ENCODE data around the gene WDR5.

The WDR5 gene

DNA sequence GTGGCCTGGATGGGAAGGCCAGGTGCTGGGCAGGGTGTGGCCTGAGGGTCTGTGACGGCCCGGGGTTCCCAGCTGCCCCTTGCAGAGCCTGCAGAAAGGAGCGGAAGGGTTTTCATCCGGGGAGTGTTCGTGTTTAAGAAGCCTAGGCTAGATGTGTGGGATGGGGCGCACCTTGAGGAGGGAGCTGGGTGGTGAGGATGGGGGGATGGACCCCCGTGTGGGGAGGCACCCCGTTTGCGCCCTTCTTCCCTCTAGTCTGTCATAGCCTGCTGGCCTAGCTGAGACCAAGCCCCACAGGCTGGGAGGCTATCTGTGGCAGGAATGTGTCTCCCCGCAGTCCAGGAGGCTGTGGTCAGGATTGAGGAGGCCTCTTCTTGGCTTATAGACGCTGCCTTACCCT lies 16.6 kb downstream of the WDR5 start:
- Histone ChIP-seq H3K27ac (ENCODE audit: insufficient read depth in 1 of 2, low read depth in 1 of 2, low read length in 2 of 2, poor library complexity in 1 of 2, severe bottlenecking in 2 of 2) (no peak overlapping the region), H3K9me3 (ENCODE audit: control extremely low read depth in 1 of 5, control insufficient read depth in 4 of 5, insufficient read depth in 2 of 5, low read depth in 1 of 5, low read length in 4 of 5) (no peaks in the 10 kb centered on the region), H3K4me3 (ENCODE audit: control insufficient read depth in 1 of 7, extremely low read depth in 1 of 7, insufficient read depth in 4 of 7, low read depth in 2 of 7, low read length in 6 of 7) (no peak overlapping the region), H3K27me3 (replicated peaks in 2 of 5; ENCODE audit: control insufficient read depth in 4 of 5, insufficient read depth in 5 of 5, low read length in 4 of 5) (no peaks in the 10 kb centered on the region), H3K36me3 (ENCODE audit: control insufficient read depth in 4 of 4, insufficient read depth in 4 of 4, low read length in 3 of 4) (peaks cover 11 to 98% (median 78%) of the 10 kb centered on the region in 4 experiments), H3K4me1 (ENCODE audit: control extremely low read depth in 1 of 4, control insufficient read depth in 4 of 4, insufficient read depth in 4 of 4, low read length in 3 of 4) (no peaks in the 10 kb centered on the region)
- POLR2A ChIA-PET = no interaction called here
- 96% methylated on average over 11 of the region's 11 CpGs for WGBS (ENCODE audit: insufficient coverage)
- CTCF ChIA-PET = no interaction called here
- no peak for DNase-seq

GRCh38 chr9:134153450-134153849 lies 17.6 kb downstream of the WDR5 start:
- no peak for DNase-seq
- ChIA-PET POLR2A (no interaction called here), CTCF (no interaction called here)
- Histone ChIP-seq H3K4me3 (ENCODE audit: control insufficient read depth in 1 of 7, extremely low read depth in 1 of 7, insufficient read depth in 4 of 7, low read depth in 2 of 7, low read length in 6 of 7) (no peak overlapping the region), H3K27ac (ENCODE audit: insufficient read depth in 1 of 2, low read depth in 1 of 2, low read length in 2 of 2, poor library complexity in 1 of 2, severe bottlenecking in 2 of 2) (no peak overlapping the region), H3K36me3 (ENCODE audit: control insufficient read depth in 4 of 4, insufficient read depth in 4 of 4, low read length in 3 of 4) (peaks cover 11 to 100% (median 80%) of the 10 kb centered on the region in 4 experiments), H3K27me3 (replicated peaks in 2 of 5; ENCODE audit: control insufficient read depth in 4 of 5, insufficient read depth in 5 of 5, low read length in 4 of 5) (no peaks in the 10 kb centered on the region), H3K4me1 (ENCODE audit: control extremely low read depth in 1 of 4, control insufficient read depth in 4 of 4, insufficient read depth in 4 of 4, low read length in 3 of 4) (no peaks in the 10 kb centered on the region), H3K9me3 (ENCODE audit: control extremely low read depth in 1 of 5, control insufficient read depth in 4 of 5, insufficient read depth in 2 of 5, low read depth in 1 of 5, low read length in 4 of 5) (no peaks in the 10 kb centered on the region)
- 98% methylated on average over 19 of the region's 23 CpGs for WGBS (ENCODE audit: insufficient coverage)

GRCh38 chr9:134154262-134154701 lies 18.4 kb downstream of the WDR5 start:
- Histone ChIP-seq H3K27ac (ENCODE audit: insufficient read depth in 1 of 2, low read depth in 1 of 2, low read length in 2 of 2, poor library complexity in 1 of 2, severe bottlenecking in 2 of 2) (no peak overlapping the region), H3K36me3 (ENCODE audit: control insufficient read depth in 4 of 4, insufficient read depth in 4 of 4, low read length in 3 of 4) (peaks cover 8 to 100% (median 78%) of the 10 kb centered on the region in 4 experiments), H3K9me3 (ENCODE audit: control extremely low read depth in 1 of 5, control insufficient read depth in 4 of 5, insufficient read depth in 2 of 5, low read depth in 1 of 5, low read length in 4 of 5) (no peaks in the 10 kb centered on the region), H3K4me1 (ENCODE audit: control extremely low read depth in 1 of 4, control insufficient read depth in 4 of 4, insufficient read depth in 4 of 4, low read length in 3 of 4) (no peaks in the 10 kb centered on the region), H3K27me3 (replicated peaks in 2 of 5; ENCODE audit: control insufficient read depth in 4 of 5, insufficient read depth in 5 of 5, low read length in 4 of 5) (no peaks in the 10 kb centered on the region), H3K4me3 (ENCODE audit: control insufficient read depth in 1 of 7, extremely low read depth in 1 of 7, insufficient read depth in 4 of 7, low read depth in 2 of 7, low read length in 6 of 7) (no peak overlapping the region)
- 99% methylated on average over 27 of the region's 27 CpGs for whole genome bisulfite sequencing (ENCODE audit: insufficient coverage)
- ChIA-PET POLR2A (no interaction called here), CTCF (interaction anchor here (1.0 kb wide), 1 partner anchor 14 kb away, joined by 3 read pairs; no protein-coding TSS in a partner anchor)
- no peak for DNase-seq

- no peak for DNase-seq
- Histone ChIP-seq H3K9me3 (ENCODE audit: control extremely low read depth in 1 of 5, control insufficient read depth in 4 of 5, insufficient read depth in 2 of 5, low read depth in 1 of 5, low read length in 4 of 5) (no peaks in the 10 kb centered on the region), H3K4me3 (ENCODE audit: control insufficient read depth in 1 of 7, extremely low read depth in 1 of 7, insufficient read depth in 4 of 7, low read depth in 2 of 7, low read length in 6 of 7) (no peak overlapping the region), H3K36me3 (ENCODE audit: control insufficient read depth in 4 of 4, insufficient read depth in 4 of 4, low read length in 3 of 4) (peaks cover 5 to 87% (median 67%) of the 10 kb centered on the region in 4 experiments), H3K27ac (ENCODE audit: insufficient read depth in 1 of 2, low read depth in 1 of 2, low read length in 2 of 2, poor library complexity in 1 of 2, severe bottlenecking in 2 of 2) (no peak overlapping the region), H3K4me1 (ENCODE audit: control extremely low read depth in 1 of 4, control insufficient read depth in 4 of 4, insufficient read depth in 4 of 4, low read length in 3 of 4) (no peaks in the 10 kb centered on the region), H3K27me3 (replicated peaks in 2 of 5; ENCODE audit: control insufficient read depth in 4 of 5, insufficient read depth in 5 of 5, low read length in 4 of 5) (no peaks in the 10 kb centered on the region)
- WGBS (ENCODE audit: insufficient coverage) = 97% methylated on average over 18 of the region's 20 CpGs
- POLR2A ChIA-PET = no interaction called here
- CTCF ChIA-PET = interaction anchor here (1.7 kb wide), 1 partner anchor 18 kb away, joined by 4 read pairs; no protein-coding TSS in a partner anchor
Observed at GRCh38 chr9:134155812-134156377, 20.0 kb downstream of the WDR5 start.

- 96% methylated on average over 26 of the region's 33 CpGs for WGBS (ENCODE audit: insufficient coverage)
- Histone ChIP-seq H3K9me3 (ENCODE audit: control extremely low read depth in 1 of 5, control insufficient read depth in 4 of 5, insufficient read depth in 2 of 5, low read depth in 1 of 5, low read length in 4 of 5) (no peaks in the 10 kb centered on the region), H3K27ac (ENCODE audit: insufficient read depth in 1 of 2, low read depth in 1 of 2, low read length in 2 of 2, poor library complexity in 1 of 2, severe bottlenecking in 2 of 2) (no peak overlapping the region), H3K27me3 (replicated peaks in 2 of 5; ENCODE audit: control insufficient read depth in 4 of 5, insufficient read depth in 5 of 5, low read length in 4 of 5) (no peaks in the 10 kb centered on the region), H3K36me3 (ENCODE audit: control insufficient read depth in 4 of 4, insufficient read depth in 4 of 4, low read length in 3 of 4) (peaks cover 5 to 78% (median 59%) of the 10 kb centered on the region in 4 experiments), H3K4me1 (ENCODE audit: control extremely low read depth in 1 of 4, control insufficient read depth in 4 of 4, insufficient read depth in 4 of 4, low read length in 3 of 4) (no peaks in the 10 kb centered on the region), H3K4me3 (ENCODE audit: control insufficient read depth in 1 of 7, extremely low read depth in 1 of 7, insufficient read depth in 4 of 7, low read depth in 2 of 7, low read length in 6 of 7) (no peak overlapping the region)
- no peak for DNase-seq
- POLR2A ChIA-PET = no interaction called here
- CTCF ChIA-PET = interaction anchor here (1.2 to 1.7 kb wide), 2 partner anchors 18 to 225 kb away, joined by 4 read pairs; no protein-coding TSS in a partner anchor
Observed at GRCh38 chr9:134156564-134157377, 20.9 kb downstream of the WDR5 start.

DNA sequence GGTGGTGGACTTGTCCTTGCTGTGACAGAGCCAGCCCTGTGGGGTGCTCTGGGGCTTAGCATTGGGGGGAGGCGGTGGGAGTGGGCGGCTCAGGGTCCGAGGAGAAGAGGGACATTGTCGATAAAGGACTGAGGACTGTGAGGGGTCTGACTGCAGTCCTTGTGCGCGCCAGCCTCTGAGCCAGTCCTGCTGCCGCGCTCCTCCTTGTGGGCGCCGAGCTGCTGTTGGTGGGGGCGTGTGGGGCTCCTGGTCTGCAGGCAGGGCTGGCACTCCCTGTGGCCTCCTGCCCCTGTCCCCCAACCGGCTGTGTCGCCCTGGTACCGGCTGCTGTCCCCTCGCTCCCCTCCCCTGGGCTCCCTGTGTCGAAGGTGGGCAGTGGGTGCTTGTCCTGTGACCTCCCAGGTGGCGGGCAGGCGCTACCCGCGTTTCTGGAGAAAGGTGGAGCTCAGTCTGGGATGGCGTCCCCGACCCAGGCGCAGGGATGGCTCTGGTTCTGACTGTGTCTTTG lies 21.6 kb downstream of the WDR5 start:
- no peaks in the 10 kb centered on the region for H3K27me3 ChIP-seq (replicated peaks in 2 of 5; ENCODE audit: control insufficient read depth in 4 of 5, insufficient read depth in 5 of 5, low read length in 4 of 5)
- no peaks in the 10 kb centered on the region for H3K4me1 ChIP-seq (ENCODE audit: control extremely low read depth in 1 of 4, control insufficient read depth in 4 of 4, insufficient read depth in 4 of 4, low read length in 3 of 4)
- H3K4me3 ChIP-seq (ENCODE audit: control insufficient read depth in 1 of 7, extremely low read depth in 1 of 7, insufficient read depth in 4 of 7, low read depth in 2 of 7, low read length in 6 of 7) = no peak overlapping the region
- no peak overlapping the region for H3K27ac ChIP-seq (ENCODE audit: insufficient read depth in 1 of 2, low read depth in 1 of 2, low read length in 2 of 2, poor library complexity in 1 of 2, severe bottlenecking in 2 of 2)
- ChIA-PET CTCF (interaction anchor here (1.2 to 1.7 kb wide), 2 partner anchors 19 to 225 kb away, joined by 4 read pairs; no protein-coding TSS in a partner anchor), POLR2A (no interaction called here)
- WGBS (ENCODE audit: insufficient coverage) = 98% methylated on average over 22 of the region's 23 CpGs
- DNase-seq = no peak
- H3K36me3 ChIP-seq (ENCODE audit: control insufficient read depth in 4 of 4, insufficient read depth in 4 of 4, low read length in 3 of 4) = peaks cover 5 to 72% (median 55%) of the 10 kb centered on the region in 4 experiments
- H3K9me3 ChIP-seq (ENCODE audit: control extremely low read depth in 1 of 5, control insufficient read depth in 4 of 5, insufficient read depth in 2 of 5, low read depth in 1 of 5, low read length in 4 of 5) = no peaks in the 10 kb centered on the region

- H3K27me3 ChIP-seq (replicated peaks in 2 of 5; ENCODE audit: control insufficient read depth in 4 of 5, insufficient read depth in 5 of 5, low read length in 4 of 5) = no peaks in the 10 kb centered on the region
- no peak overlapping the region for H3K4me3 ChIP-seq (ENCODE audit: control insufficient read depth in 1 of 7, extremely low read depth in 1 of 7, insufficient read depth in 4 of 7, low read depth in 2 of 7, low read length in 6 of 7)
- no peaks in the 10 kb centered on the region for H3K9me3 ChIP-seq (ENCODE audit: control extremely low read depth in 1 of 5, control insufficient read depth in 4 of 5, insufficient read depth in 2 of 5, low read depth in 1 of 5, low read length in 4 of 5)
- POLR2A ChIA-PET = no interaction called here
- DNase-seq = no peak
- 96% methylated on average over 16 of the region's 17 CpGs for WGBS (ENCODE audit: insufficient coverage)
- peaks cover 0 to 7% (median 3%) of the 10 kb centered on the region in 4 experiments for H3K4me1 ChIP-seq (ENCODE audit: control extremely low read depth in 1 of 4, control insufficient read depth in 4 of 4, insufficient read depth in 4 of 4, low read length in 3 of 4)
- H3K27ac ChIP-seq (ENCODE audit: insufficient read depth in 1 of 2, low read depth in 1 of 2, low read length in 2 of 2, poor library complexity in 1 of 2, severe bottlenecking in 2 of 2) = no peak overlapping the region
- CTCF ChIA-PET = no interaction called here
- peaks cover 5 to 64% (median 48%) of the 10 kb centered on the region in 4 experiments for H3K36me3 ChIP-seq (ENCODE audit: control insufficient read depth in 4 of 4, insufficient read depth in 4 of 4, low read length in 3 of 4)
Observed at GRCh38 chr9:134158242-134158641, 22.4 kb downstream of the WDR5 start.

Data from common myeloid progenitor, CD34-positive (primary cell).